SHP77 treated with DMSO at 0.1 percent for 48 hours (cell line): Measurements from ENCODE around the gene TRIM21.
"Not testable (repeated sequence)": the region's sequence is repeated elsewhere in the genome, so short reads cannot be mapped to it uniquely, and the experiment has no call there.

Experiments used
- DNase-seq: peaks from one replicate; lab custom pipeline; 2025; lab: John Stamatoyannopoulos, UW

TRIM21 gene

GRCh38 chr11:4393209-4393857 lies at the start of gene TRIM21:
TSS of gene TRIM21 (minus strand) at chr11:4393702. CDS start at chr11:4390409, 3,293 bp downstream.
- DNase-seq: peak; percentile 47

GRCh38 chr11:4441515-4441914 lies 48.0 kb upstream of the TRIM21 start:
- no peak for DNase-seq

GRCh38 chr11:4436411-4436810 lies 42.9 kb upstream of the TRIM21 start:
- no peak for DNase-seq

GRCh38 chr11:4433856-4434255 lies 40.4 kb upstream of the TRIM21 start:
- DNase-seq: no peak

- DNase-seq: no peak
These were observed 36.5 kb upstream of the TRIM21 start for GRCh38 chr11:4430051-4430450.

GRCh38 chr11:4418403-4418802 lies 24.9 kb upstream of the TRIM21 start:
- DNase-seq: no peak

- DNase-seq: no peak
These were observed 23.3 kb upstream of the TRIM21 start for GRCh38 chr11:4416816-4417215.

GRCh38 chr11:4416306-4416705 lies 22.8 kb upstream of the TRIM21 start:
- no peak for DNase-seq

GRCh38 chr11:4406206-4406605 lies 12.7 kb upstream of the TRIM21 start:
- DNase-seq: not testable (repeated sequence)

GRCh38 chr11:4393858-4394223 lies 339 bp upstream of the TRIM21 start:
- DNase-seq: no peak

GRCh38 chr11:4388221-4388620 lies 5.3 kb downstream of the TRIM21 start:
- no peak for DNase-seq

- no peak for DNase-seq
These were observed 7.3 kb downstream of the TRIM21 start for GRCh38 chr11:4385978-4386740.

- DNase-seq: no peak
These were observed 11.6 kb downstream of the TRIM21 start for GRCh38 chr11:4381901-4382300.

GRCh38 chr11:4375431-4376140 lies 17.9 kb downstream of the TRIM21 start:
- DNase-seq: no peak

GRCh38 chr11:4370166-4370565 lies 23.3 kb downstream of the TRIM21 start:
- DNase-seq: no peak

GRCh38 chr11:4368286-4368685 lies 25.2 kb downstream of the TRIM21 start, which contains the start of gene OR52B4:
TSS of gene OR52B4 (minus strand) at chr11:4368386. CDS start at chr11:4368295, 91 bp downstream.
- no peak for DNase-seq

- DNase-seq: not testable (repeated sequence)
These were observed 45.4 kb downstream of the TRIM21 start for GRCh38 chr11:4348142-4348541.

GRCh38 chr11:4345366-4345765 lies 48.1 kb downstream of the TRIM21 start:
- not testable (repeated sequence) for DNase-seq
